BJ (cell line): ENCODE measurements around the gene PPM1B. TPM values are rescaled to one million over a fixed set of nuclear protein-coding genes. Genes with fewer than 3 reads are reported as not detected.
"Not testable (repeated sequence)": the region's sequence is repeated elsewhere in the genome, so short reads cannot be mapped to it uniquely, and the experiment has no call there.

Experiments used
- CTCF ChIA-PET: fragments of 350-600 bp; formaldehyde crosslinking; extraction: SDS; loops from one replicate; lab custom pipeline; 2021; ENCODE audit warnings: antibody characterized with exemption, inconsistent platforms; lab: Yijun Ruan, JAX
- POLR2A ChIA-PET: fragments of 300-600 bp; sonication (Branson Sonifier 250); formaldehyde crosslinking; extraction: SDS; loops from one replicate; lab custom pipeline; 2021; ENCODE audit warnings: antibody characterized with exemption; lab: Charles Lee
- DNase-seq: peaks from one replicate; pipeline ENCODE4 v3.0.0-alpha.2; 2011; ENCODE audit warnings: low read depth
- H3K27me3 ChIP-seq: 2 replicates; pipeline ENCODE4 v1.6.0; 2011; ENCODE audit warnings: low read length; ENCODE audit not compliant: control insufficient read depth, insufficient read depth
- H3K36me3 ChIP-seq: 2 replicates; pipeline ENCODE4 v1.5.1; 2011; ENCODE audit warnings: low read length; ENCODE audit not compliant: control insufficient read depth, insufficient read depth
- H3K4me3 ChIP-seq: 2 replicates; pipeline ENCODE4 v1.5.1; 2011; ENCODE audit warnings: low read depth, mild to moderate bottlenecking, control low read depth, low read length
- CTCF ChIP-seq: IDR thresholded peaks from 2 replicates; pipeline ENCODE4 v1.5.1; 2011; ENCODE audit warnings: low read depth, mild to moderate bottlenecking, control low read depth, inconsistent platforms, low read length, moderate library complexity; ENCODE audit not compliant: insufficient read depth
- polyA plus RNA-seq: library from polyadenylated mRNA; depleted of rRNA; stranded (reverse); fragments of >200 nt; gene quantifications from 2 replicates; pipeline ENCODE4 v1.2.3, GENCODE V29; 2011

PPM1B gene
- polyA plus RNA-seq, 1 experiment, result 8.2 TPM

GRCh38 chr2:44201648-44202165, 33.0 kb downstream of the PPM1B start:
- no peak for TF ChIP-seq CTCF
- Histone ChIP-seq H3K36me3 (no peaks in the 10 kb centered on the region), H3K4me3 (no peak overlapping the region), H3K27me3 (no peaks in the 10 kb centered on the region)
- ChIA-PET POLR2A (no interaction called here), CTCF (interaction anchor here (0.9 kb wide), 1 partner anchor 10 kb away, joined by 4 read pairs; no protein-coding TSS in a partner anchor)
- DNase-seq, result no peak

- POLR2A ChIA-PET, result no interaction called here
- DNase-seq, result no peak
- Histone ChIP-seq H3K27me3 (no peaks in the 10 kb centered on the region), H3K36me3 (no peaks in the 10 kb centered on the region), H3K4me3 (no peak overlapping the region)
- TF ChIP-seq CTCF, result no peak
- CTCF ChIA-PET, result interaction anchor here (0.6 to 0.7 kb wide), 2 partner anchors 10 to 587 kb away, joined by 4 read pairs; no protein-coding TSS in a partner anchor
These were observed 34.9 kb downstream of the PPM1B start for GRCh38 chr2:44203542-44203941.

- DNase-seq, result no peak
- no peaks in the 10 kb centered on the region for H3K36me3 ChIP-seq
- POLR2A ChIA-PET, result no interaction called here
- H3K4me3 ChIP-seq, result no peak overlapping the region
- H3K27me3 ChIP-seq, result no peaks in the 10 kb centered on the region
- TF ChIP-seq CTCF, result no peak
- CTCF ChIA-PET, result no interaction called here
These were observed 36.5 kb downstream of the PPM1B start for GRCh38 chr2:44205169-44205568.

- Histone ChIP-seq H3K4me3 (no peak overlapping the region), H3K27me3 (no peaks in the 10 kb centered on the region), H3K36me3 (no peaks in the 10 kb centered on the region)
- no peak for DNase-seq
- ChIA-PET CTCF (no interaction called here), POLR2A (no interaction called here)
- TF ChIP-seq CTCF, result no peak
These were observed 38.4 kb downstream of the PPM1B start for GRCh38 chr2:44207102-44207501.

GRCh38 chr2:44207648-44208047, 39.0 kb downstream of the PPM1B start:
- POLR2A ChIA-PET, DNase-seq, CTCF ChIA-PET, H3K36me3 ChIP-seq, H3K27me3 ChIP-seq, H3K4me3 ChIP-seq: not testable (repeated sequence)

- CTCF ChIA-PET, result no interaction called here
- no peak for TF ChIP-seq CTCF
- H3K36me3 ChIP-seq, result no peaks in the 10 kb centered on the region
- DNase-seq, result no peak
- no peak overlapping the region for H3K4me3 ChIP-seq
- POLR2A ChIA-PET, result no interaction called here
- no peaks in the 10 kb centered on the region for H3K27me3 ChIP-seq
These were observed 41.7 kb downstream of the PPM1B start for GRCh38 chr2:44210362-44210761.
